HS-5 (cell line): ENCODE data around the gene ARHGAP15.

ENCODE experiments used
- DNase-seq: peaks from one replicate; pipeline ENCODE4 v3.0.0-alpha.2; 2012; ENCODE audit warnings: low read depth

The ARHGAP15 gene

DNA sequence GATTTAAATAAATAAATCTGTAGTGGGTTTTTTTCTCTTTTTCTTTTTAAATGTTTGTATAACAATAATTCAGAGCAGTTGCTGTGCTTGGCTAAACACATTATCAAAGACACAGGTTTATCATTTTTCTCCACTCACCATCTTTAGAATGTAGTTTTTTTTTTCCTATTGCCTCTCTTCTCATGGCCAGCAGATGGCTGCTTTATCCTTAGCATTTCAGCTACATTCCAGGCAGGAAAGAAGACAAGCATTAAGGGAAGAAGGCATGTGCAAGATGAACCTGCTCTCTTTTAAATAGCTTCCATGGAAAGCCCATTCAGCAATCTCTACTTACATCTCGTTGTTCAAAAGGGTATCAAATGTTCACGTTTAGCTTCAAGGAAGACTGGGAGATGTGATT is 42.6 kb downstream of the ARHGAP15 start:
- DNase-seq: no peak

GRCh38 chr2:143175438-143175837 is 46.2 kb downstream of the ARHGAP15 start:
- no peak for DNase-seq

DNA sequence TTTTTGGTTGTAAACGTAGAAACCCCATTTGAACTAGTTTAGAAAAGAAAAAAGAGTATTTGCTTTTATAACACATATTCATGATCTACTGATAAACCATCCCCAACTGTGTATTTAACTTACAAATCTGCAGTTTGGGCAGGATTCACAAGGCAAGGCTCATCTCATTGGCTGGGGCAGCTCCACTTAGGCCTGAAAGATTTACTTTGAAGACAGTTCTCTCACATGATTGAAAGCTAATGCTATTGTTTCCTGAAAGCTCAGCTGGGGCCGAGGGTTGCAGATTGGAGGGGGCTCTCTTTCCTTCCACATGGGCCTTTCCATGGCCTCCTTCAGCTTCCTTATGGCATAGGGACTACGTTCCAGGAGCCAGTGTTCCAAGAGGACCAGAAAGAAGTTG is 47.4 kb downstream of the ARHGAP15 start:
- DNase-seq: no peak

DNA sequence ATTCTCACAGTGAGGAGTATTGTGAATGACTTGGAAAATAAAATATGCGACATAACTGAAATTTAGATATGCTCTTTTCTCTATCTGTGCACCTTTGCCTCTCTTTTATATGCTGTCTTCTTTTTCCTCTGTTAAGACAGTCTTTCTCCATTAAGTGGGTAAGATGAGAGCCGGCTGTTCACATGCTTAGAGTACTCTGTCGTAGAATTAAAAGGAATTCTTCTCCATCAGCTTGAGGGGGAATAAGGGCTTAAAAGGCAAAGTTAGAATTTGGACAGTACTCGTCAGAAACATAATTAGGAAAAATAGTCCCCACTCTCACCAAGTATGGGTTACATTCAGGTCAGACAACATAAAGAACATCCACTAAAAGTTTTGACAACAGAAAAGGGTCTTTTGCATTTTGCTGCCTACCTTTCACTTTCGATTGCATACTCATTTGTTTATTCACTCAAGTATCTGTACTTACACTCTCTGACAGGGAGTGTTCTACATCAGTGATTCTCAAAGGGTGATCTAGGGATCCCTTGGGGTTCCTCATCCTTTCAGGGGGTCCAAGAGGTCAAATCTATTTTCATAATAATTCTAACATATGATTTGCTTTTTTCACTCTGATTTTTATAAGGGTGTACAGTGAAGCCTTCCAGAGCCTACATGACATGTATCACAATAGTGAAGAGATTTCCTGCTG is 48.0 kb downstream of the ARHGAP15 start:
- no peak for DNase-seq

- DNase-seq: no peak
Measured at GRCh38 chr2:143181494-143181893, 52.3 kb downstream of the ARHGAP15 start.

DNA sequence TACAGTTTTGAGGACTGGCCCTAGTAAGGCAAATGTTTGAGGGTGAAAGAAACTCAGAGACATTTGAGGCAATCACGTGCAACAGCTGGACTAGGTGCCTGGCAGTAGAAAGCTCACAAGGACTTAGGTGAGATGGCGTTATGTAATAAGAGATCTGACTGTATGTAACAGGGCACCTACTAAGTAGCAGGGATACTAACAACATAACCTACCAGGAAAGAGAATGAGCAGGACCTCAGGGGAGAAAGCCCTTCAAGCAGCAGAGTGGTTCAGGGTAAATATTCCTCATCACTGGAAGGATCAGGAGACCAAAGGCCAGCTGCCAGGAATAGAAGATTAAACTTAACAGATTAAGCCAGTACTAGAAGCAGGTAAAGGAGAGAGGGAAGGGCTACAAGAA is 53.4 kb downstream of the ARHGAP15 start:
- no peak for DNase-seq

- DNase-seq: no peak
Measured at GRCh38 chr2:143183804-143184463, 54.7 kb downstream of the ARHGAP15 start.

DNA sequence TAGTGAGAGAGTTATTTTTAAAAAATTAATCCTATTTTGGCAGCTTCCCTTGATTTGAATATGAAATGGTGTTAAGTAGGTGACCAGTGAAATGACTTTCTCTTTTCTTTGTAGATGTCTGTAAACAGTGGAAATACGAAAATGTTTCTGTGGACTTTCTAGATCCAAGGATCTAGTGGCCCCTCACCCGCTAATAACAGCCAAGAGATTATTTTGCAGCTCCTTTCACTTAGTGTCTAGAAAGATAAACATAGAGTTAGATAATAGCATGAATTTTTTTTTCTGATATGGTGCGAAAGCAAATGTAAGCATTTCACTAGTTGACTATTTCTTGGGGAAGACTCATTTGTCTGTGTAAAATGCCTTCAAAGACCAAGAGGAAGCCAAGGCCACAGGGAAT is 57.7 kb downstream of the ARHGAP15 start:
- no peak for DNase-seq

DNA sequence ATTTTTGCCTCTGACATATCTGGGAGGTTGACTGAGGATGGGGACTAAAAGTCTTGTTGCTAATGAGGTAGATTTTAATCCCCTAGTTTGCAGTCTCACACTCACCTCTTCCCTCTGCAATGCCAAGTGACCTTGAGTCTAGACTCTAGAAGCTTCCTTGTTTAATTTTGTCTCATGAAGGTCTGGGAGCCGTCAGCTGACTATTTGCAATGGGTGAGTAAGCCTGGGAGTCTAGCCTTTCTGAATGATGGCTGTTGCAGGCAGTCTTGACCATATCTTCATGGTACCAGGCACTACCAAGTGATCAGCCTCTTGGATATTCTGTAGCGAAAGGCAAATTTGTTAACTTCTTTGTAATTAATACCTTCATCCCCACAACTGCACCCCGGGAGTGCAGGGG is 61.2 kb downstream of the ARHGAP15 start:
- DNase-seq: no peak

DNA sequence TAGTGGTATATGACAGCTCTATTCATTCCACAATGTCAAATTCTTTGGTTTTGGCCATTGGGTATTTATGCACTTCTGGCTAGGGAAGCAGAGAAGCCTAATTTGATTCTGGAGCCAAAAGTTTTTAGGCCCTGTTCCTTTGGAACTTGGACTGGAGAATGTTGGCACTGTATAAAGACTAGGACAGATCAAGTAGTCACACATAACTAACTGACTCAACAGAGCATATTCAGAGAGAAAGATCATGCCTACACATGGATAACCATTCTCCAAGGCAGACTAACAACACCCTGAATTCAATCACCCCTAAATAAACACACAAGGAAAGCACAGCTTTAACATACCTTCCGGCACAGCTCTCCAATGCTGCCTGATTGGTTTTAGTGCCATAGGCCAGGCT is 62.9 kb downstream of the ARHGAP15 start:
- no peak for DNase-seq

GRCh38 chr2:143192716-143193115 is 63.5 kb downstream of the ARHGAP15 start:
- no peak for DNase-seq

DNA sequence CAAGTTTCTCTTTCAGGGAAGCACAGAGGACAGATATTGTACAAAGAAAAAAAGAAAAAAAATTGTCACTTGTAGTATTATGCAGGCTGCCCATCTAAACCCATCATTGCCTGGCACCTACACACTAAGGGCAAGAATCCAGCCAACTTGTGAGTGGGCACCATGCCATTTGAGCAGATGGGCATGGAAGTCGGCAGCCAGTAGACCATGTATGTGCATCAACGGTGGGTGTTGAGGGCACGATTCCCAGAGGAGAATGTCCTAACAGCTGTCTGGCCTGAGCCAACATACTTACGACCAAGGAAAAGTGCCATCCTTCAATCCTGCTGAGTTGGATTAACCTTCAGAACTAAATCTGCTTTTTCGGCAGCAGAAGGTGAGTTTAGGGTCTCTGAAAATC is 63.9 kb downstream of the ARHGAP15 start:
- no peak for DNase-seq

- no peak for DNase-seq
Measured at GRCh38 chr2:143195511-143195910, 66.3 kb downstream of the ARHGAP15 start.

- DNase-seq: no peak
Measured at GRCh38 chr2:143204062-143204461, 74.8 kb downstream of the ARHGAP15 start.

- DNase-seq: no peak
Measured at GRCh38 chr2:143205106-143205764, 76.0 kb downstream of the ARHGAP15 start.

- no peak for DNase-seq
Measured at GRCh38 chr2:143209570-143210445, 80.6 kb downstream of the ARHGAP15 start.

DNA sequence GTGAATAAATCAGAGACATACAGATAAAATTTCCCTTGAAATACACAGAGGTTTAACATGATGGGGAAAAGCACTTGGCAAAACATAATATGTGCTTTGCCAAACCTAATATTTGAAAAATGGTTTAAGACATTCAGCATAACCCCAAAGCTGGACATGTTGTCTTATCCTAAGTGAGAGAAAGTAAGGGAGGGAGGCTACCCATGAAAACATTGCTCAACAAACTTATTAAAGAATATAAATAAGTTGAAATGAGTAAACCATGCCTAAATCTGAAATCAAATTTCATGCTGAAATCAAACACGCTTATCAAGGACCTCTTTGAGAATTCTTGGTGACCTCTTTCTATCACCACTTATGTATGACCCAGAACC is 81.2 kb downstream of the ARHGAP15 start:
- no peak for DNase-seq

DNA sequence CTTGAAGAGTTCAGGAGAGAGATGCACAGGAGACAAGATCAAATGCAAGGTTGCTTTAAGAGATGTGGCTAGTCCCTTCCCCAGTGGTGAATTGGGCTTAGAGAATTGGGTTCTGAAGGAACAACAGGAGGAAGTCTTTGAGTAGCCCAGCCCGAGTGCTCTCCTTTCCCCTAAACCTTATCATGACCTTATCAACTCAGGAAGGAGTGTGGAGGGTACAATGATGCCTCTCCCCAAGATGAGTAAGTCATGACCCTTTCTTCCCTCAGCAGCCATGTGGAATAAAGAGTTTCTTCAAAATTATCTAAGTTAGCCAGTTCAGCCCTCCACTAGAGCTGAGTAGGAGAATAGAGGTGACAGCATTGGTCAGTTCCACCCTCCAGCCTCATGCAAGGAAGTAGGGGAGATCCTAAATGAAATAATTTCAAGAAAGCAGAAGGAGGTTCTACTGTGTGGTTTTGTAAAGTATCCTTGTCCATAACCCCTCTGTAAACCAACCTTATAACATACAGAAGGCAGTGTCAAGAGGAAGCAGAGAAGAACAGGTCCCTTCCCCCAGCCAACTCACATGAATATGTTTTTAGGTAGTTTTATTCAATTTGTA is 88.4 kb downstream of the ARHGAP15 start:
- no peak for DNase-seq

GRCh38 chr2:143218621-143219020 is 89.4 kb downstream of the ARHGAP15 start:
- no peak for DNase-seq

GRCh38 chr2:143219266-143219665 is 90.0 kb downstream of the ARHGAP15 start:
- no peak for DNase-seq

DNA sequence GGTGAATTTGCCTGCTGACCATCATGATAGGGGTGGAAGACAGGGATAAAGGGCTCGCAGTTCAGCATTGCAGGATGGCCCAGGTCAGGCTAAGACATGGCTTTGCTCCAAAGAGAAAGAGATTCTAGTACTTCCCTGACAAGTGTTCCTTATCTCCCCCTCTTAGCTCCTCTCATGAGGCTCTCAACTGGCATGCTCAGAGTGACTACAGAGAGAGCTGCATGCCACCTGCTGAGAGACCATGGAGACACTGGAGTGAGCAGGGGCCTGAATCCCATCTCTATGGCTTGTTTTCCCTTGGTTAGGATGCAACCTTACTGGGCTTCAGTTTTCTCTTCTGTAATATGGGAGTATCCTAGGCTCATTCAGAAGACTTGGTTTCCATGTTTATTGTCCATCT is 94.3 kb downstream of the ARHGAP15 start:
- DNase-seq: no peak

DNA sequence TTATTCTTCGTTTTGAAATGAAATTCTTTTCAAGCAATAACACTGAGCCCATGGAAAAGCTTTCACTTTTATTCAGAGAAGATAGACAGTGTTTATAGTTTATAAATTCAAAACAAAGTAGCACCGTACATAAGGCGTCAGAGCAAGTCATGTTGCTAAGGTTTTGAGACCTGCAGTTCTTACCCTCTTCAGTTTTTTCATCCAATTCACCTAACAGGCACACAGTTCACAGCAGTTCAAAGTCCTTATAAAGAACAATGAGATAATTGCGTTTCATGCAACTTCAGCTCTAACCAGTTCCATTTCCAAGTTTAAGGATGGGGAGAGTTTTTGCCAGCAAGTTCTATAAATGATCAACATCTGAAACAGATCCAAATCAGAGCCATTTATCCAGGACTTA is 96.7 kb downstream of the ARHGAP15 start:
- DNase-seq: no peak
